NOMO-1 (cell line): ENCODE measurements around the gene ZNG1B.
"Not testable (repeated sequence)": the region's sequence is repeated elsewhere in the genome, so short reads cannot be mapped to it uniquely, and the experiment has no call there.

Source experiments
- DNase-seq, 2 experiments: peaks; one replicate each; lab custom pipeline; 2025; ENCODE audit not compliant: unreplicated experiment in 2 of 2; lab: John Stamatoyannopoulos, UW

The ZNG1B gene

GRCh38 chr2:113542529-113542928, 105.0 kb downstream of the ZNG1B start:
- DNase-seq = not testable (repeated sequence)
